Mucosa of descending colon (tissue), 3 donors: Measurements from ENCODE around the gene FZD1. TPM values are rescaled to one million over a fixed set of nuclear protein-coding genes. Genes with fewer than 3 reads are reported as not detected.

Source experiments
- ATAC-seq: fragments of 200-7000 bp; cut with Tn5 transposase; one replicate; pipeline ENCODE4 v1.9.1; 2020; ENCODE audit warnings: mild to moderate bottlenecking, moderate library complexity
- DNase-seq, 3 donors: peaks; one replicate each; pipeline ENCODE4 v3.0.0-alpha.2; 2020
- H3K36me3 ChIP-seq: fragments of 200-600 bp; one replicate; pipeline ENCODE4 v1.8.0; 2021; ENCODE audit warnings: low read depth, mild to moderate bottlenecking
- H3K4me1 ChIP-seq: fragments of 200-600 bp; one replicate; pipeline ENCODE4 v1.8.0; 2021; ENCODE audit warnings: low read depth, mild to moderate bottlenecking
- H3K4me3 ChIP-seq: fragments of 200-600 bp; one replicate; pipeline ENCODE4 v1.8.0; 2021; ENCODE audit warnings: mild to moderate bottlenecking
- H3K9me3 ChIP-seq: fragments of 200-600 bp; one replicate; pipeline ENCODE4 v1.8.0; 2021; ENCODE audit warnings: mild to moderate bottlenecking
- CTCF ChIP-seq: fragments of 200-600 bp; IDR thresholded peaks from one replicate; pipeline ENCODE4 v1.8.0; 2022; ENCODE audit warnings: antibody characterized with exemption, mild to moderate bottlenecking
- intact Hi-C, 2 donors: fragments of 100-400 bp; cut with DNase I in 1 of 2; cut with micrococcal nuclease in 1 of 2; formaldehyde crosslinking; loops; one replicate each; pipeline versions ENCODE4 v1.11.0 to v1.11.1; 2022; cut with DNase I, micrococcal nuclease
- total RNA-seq, 3 donors: library from RNA; stranded (reverse); fragmentation: NEBNext Ultra II Directional in 2 of 3; extraction: Animal tissue kit (Norgen Biotek cat#: 25700) in 2 of 3; gene quantifications; one replicate each; pipeline versions ENCODE4 v1.2.1 to v1.2.4, GENCODE V29; 2021 to 2023
- donor health status: DM: no; HTN: no; CAD: no; lungs with moderate emphysema.
- donor health status: DM: no; HTN: no; CAD: no.
- donor health status: DM: no; HTN: yes; CAD: no.

FZD1 gene
- total RNA-seq, 3 donors from 2014 or later: 7.3 to 15.3 (median 8.4) TPM

- no peak for TF ChIP-seq CTCF
- Histone ChIP-seq H3K4me1 (no peaks in the 10 kb centered on the region), H3K36me3 (no peaks in the 10 kb centered on the region), H3K9me3 (no peaks in the 10 kb centered on the region), H3K4me3 (no peak overlapping the region)
- intact Hi-C loops: no loop called here
- ATAC-seq: no peak
- no peak for DNase-seq
Measured at GRCh38 chr7:91230503-91230902, 33.7 kb upstream of the FZD1 start.

- Histone ChIP-seq H3K36me3 (no peaks in the 10 kb centered on the region), H3K4me1 (no peaks in the 10 kb centered on the region), H3K9me3 (no peaks in the 10 kb centered on the region), H3K4me3 (no peak overlapping the region)
- TF ChIP-seq CTCF: no peak
- intact Hi-C loops: no loop called here
- DNase-seq (no peak), ATAC-seq (no peak)
Measured at GRCh38 chr7:91233212-91233611, 31.0 kb upstream of the FZD1 start.

- Histone ChIP-seq H3K4me1 (no peaks in the 10 kb centered on the region), H3K9me3 (no peaks in the 10 kb centered on the region), H3K36me3 (no peaks in the 10 kb centered on the region), H3K4me3 (no peak overlapping the region)
- intact Hi-C loops: no loop called here
- no peak for TF ChIP-seq CTCF
- no peak for ATAC-seq
- no peak for DNase-seq
Measured at GRCh38 chr7:91235211-91235832, 28.9 kb upstream of the FZD1 start.

GRCh38 chr7:91239171-91239604, 25.0 kb upstream of the FZD1 start:
- TF ChIP-seq CTCF: no peak
- DNase-seq (peak in 1 of 3 donors; percentile 3), ATAC-seq (peak; percentile 12)
- intact Hi-C loops: no loop called here
- Histone ChIP-seq H3K4me1 (no peaks in the 10 kb centered on the region), H3K4me3 (no peak overlapping the region), H3K36me3 (no peaks in the 10 kb centered on the region), H3K9me3 (no peaks in the 10 kb centered on the region)

GRCh38 chr7:91239772-91240171, 24.5 kb upstream of the FZD1 start:
- no peak for TF ChIP-seq CTCF
- intact Hi-C loops: no loop called here
- Histone ChIP-seq H3K36me3 (no peaks in the 10 kb centered on the region), H3K4me3 (no peak overlapping the region), H3K9me3 (no peaks in the 10 kb centered on the region), H3K4me1 (no peaks in the 10 kb centered on the region)
- DNase-seq (no peak), ATAC-seq (no peak)
